PC-9 (cell line): Measurements from ENCODE around the gene NANOS3. TPM values are rescaled to one million over a fixed set of nuclear protein-coding genes. Genes with fewer than 3 reads are reported as not detected.
A peak's percentile ranks its signal among the peaks of the same experiment; 100 is the strongest.

Source experiments
- BruUV-seq: library from RNA; stranded (reverse); fragments of 400-500 nt; replicated peaks from 2 replicates; lab custom pipeline; 2021; lab: Mats Ljungman, UMichigan
- CTCF ChIA-PET: fragments of 300-600 bp; sonication (Branson Sonifier 250); formaldehyde crosslinking; loops from one replicate; lab custom pipeline; 2022; ENCODE audit warnings: antibody characterized with exemption; lab: Charles Lee
- POLR2A ChIA-PET: fragments of 300-600 bp; sonication (Branson Sonifier 250); formaldehyde crosslinking; loops from one replicate; lab custom pipeline; 2022; ENCODE audit warnings: antibody characterized with exemption; ENCODE audit not compliant: unreplicated experiment; lab: Charles Lee
- DNase-seq, 2 experiments: peaks; one replicate each; pipeline versions ENCODE4 v3.0.0 to v3.0.0-alpha.2; 2015 to 2022; ENCODE audit warnings: mixed read lengths in 1 of 2
- H2AFZ ChIP-seq: fragments of 200-600 bp; sonication (generic); 2 replicates; pipeline ENCODE4 v1.8.1; 2017; ENCODE audit warnings: antibody characterized with exemption
- H3F3A ChIP-seq: fragments of 200-600 bp; sonication (generic); 2 replicates; pipeline ENCODE4 v1.8.1; 2017; ENCODE audit warnings: antibody characterized with exemption, mild to moderate bottlenecking, low read depth; ENCODE audit not compliant: insufficient read depth
- H3K27ac ChIP-seq: fragments of 200-600 bp; sonication (generic); 2 replicates; pipeline ENCODE4 v1.6.1; 2016; ENCODE audit warnings: mixed run types
- H3K27me3 ChIP-seq: fragments of 200-600 bp; sonication (generic); 2 replicates; pipeline ENCODE4 v1.6.1; 2016; ENCODE audit warnings: low read depth, mixed run types; ENCODE audit not compliant: insufficient read depth
- H3K36me3 ChIP-seq: fragments of 200-600 bp; sonication (generic); 2 replicates; pipeline ENCODE4 v1.6.1; 2016; ENCODE audit warnings: low read depth, mixed run types
- H3K4me1 ChIP-seq: fragments of 200-600 bp; sonication (generic); replicated peaks from 2 replicates; pipeline ENCODE4 v1.6.1; 2016; ENCODE audit warnings: mixed run types; ENCODE audit not compliant: insufficient read depth
- H3K4me2 ChIP-seq: fragments of 200-600 bp; sonication (generic); 2 replicates; pipeline ENCODE4 v1.6.1; 2017; ENCODE audit warnings: mixed run types
- H3K4me3 ChIP-seq: fragments of 200-600 bp; sonication (generic); 2 replicates; pipeline ENCODE4 v1.6.1; 2016; ENCODE audit warnings: mixed run types
- H3K79me2 ChIP-seq: fragments of 200-600 bp; sonication (generic); 2 replicates; pipeline ENCODE4 v1.6.1; 2017; ENCODE audit warnings: low read depth, mixed run types
- H3K9me2 ChIP-seq: fragments of 200-600 bp; sonication (generic); 2 replicates; pipeline ENCODE4 v1.8.1; 2017; ENCODE audit warnings: mild to moderate bottlenecking; ENCODE audit not compliant: insufficient read depth
- H3K9me3 ChIP-seq: fragments of 200-600 bp; sonication (generic); 2 replicates; pipeline ENCODE4 v1.8.1; 2016; ENCODE audit warnings: low read depth; ENCODE audit not compliant: insufficient read depth
- H4K20me1 ChIP-seq: fragments of 200-600 bp; sonication (generic); 2 replicates; pipeline ENCODE4 v1.8.1; 2017; ENCODE audit not compliant: insufficient read depth
- CTCF ChIP-seq: fragments of 200-600 bp; sonication (generic); conservative IDR thresholded peaks from 2 replicates; pipeline ENCODE4 v1.6.1; 2017; ENCODE audit warnings: mixed run types, antibody characterized with exemption, mild to moderate bottlenecking, moderate library complexity
- EZH2 ChIP-seq: fragments of 200-600 bp; sonication (generic); IDR thresholded peaks from 2 replicates; pipeline ENCODE4 v1.8.0; 2017; ENCODE audit warnings: antibody characterized with exemption, low read depth
- intact Hi-C: fragments of 100-400 bp; cut with micrococcal nuclease; formaldehyde crosslinking; loops from one replicate; pipeline ENCODE4 v1.10.0; 2022; ENCODE audit not compliant: unreplicated experiment
- total RNA-seq: library from RNA; stranded (reverse); gene quantifications from 2 replicates; pipeline ENCODE4 v1.2.3, GENCODE V29; 2021

Gene NANOS3
- total RNA-seq, 1 experiment from 2014 or later: 2.1 TPM

- Histone ChIP-seq H2AFZ (no peak overlapping the region), H3K79me2 (peaks cover 15% of the 10 kb centered on the region), H4K20me1 (no peaks in the 10 kb centered on the region), H3K27ac (no peak overlapping the region), H3K9me3 (no peaks in the 10 kb centered on the region), H3K27me3 (no peaks in the 10 kb centered on the region), H3K36me3 (no peaks in the 10 kb centered on the region), H3F3A (peaks cover 28% of the 10 kb centered on the region; the same call in 1 of the 2 replicates), H3K9me2 (no peaks in the 10 kb centered on the region), H3K4me3 (no peak overlapping the region), H3K4me1 (peaks cover 11% of the 10 kb centered on the region; the same call in 1 of the 2 replicates), H3K4me2 (no peak overlapping the region)
- no peak for TF ChIP-seq EZH2
- TF ChIP-seq CTCF: peak; percentile 66
- intact Hi-C loops: no loop called here
- no TSS peak for BruUV-seq
- ChIA-PET CTCF (interaction anchor here (0.6 to 0.7 kb wide), 4 partner anchors 13 to 499 kb away, joined by 3 to 6 read pairs (median 4); no protein-coding TSS in a partner anchor), POLR2A (no interaction called here)
- DNase-seq: no peak
These were observed 26.1 kb downstream of the NANOS3 start for GRCh38 chr19:13902993-13903555.

GRCh38 chr19:13905634-13906520 lies 28.9 kb downstream of the NANOS3 start, which contains the start of the genes BRME1 and CC2D1A:
BRME1 (minus strand) TSS chr19:13906117; CDS start chr19:13904892, 1,225 bp downstream.
CC2D1A (plus strand) TSS chr19:13906201; CDS start chr19:13906442, 241 bp downstream.
- H3K9me3 ChIP-seq: no peaks in the 10 kb centered on the region
- ChIA-PET CTCF (interaction anchor here (0.6 kb wide), 2 partner anchors 237 to 325 kb away, joined by 3 read pairs; no protein-coding TSS in a partner anchor), POLR2A (no interaction called here)
- peaks cover 13% of the 10 kb centered on the region for H3K36me3 ChIP-seq
- H3K27me3 ChIP-seq: no peaks in the 10 kb centered on the region
- H2AFZ ChIP-seq: peak within 1 kb of the TSS; percentile 60
- H3K4me3 ChIP-seq: peak within 1 kb of the TSS; percentile 69
- peaks cover 20% of the 10 kb centered on the region for H3K79me2 ChIP-seq
- no peaks in the 10 kb centered on the region for H4K20me1 ChIP-seq
- peak within 1 kb of the TSS; percentile 53 for H3K27ac ChIP-seq
- no peaks in the 10 kb centered on the region for H3K9me2 ChIP-seq
- peak; percentile 80 to 95 for DNase-seq
- H3K4me1 ChIP-seq: peaks cover 11% of the 10 kb centered on the region; the same call in 1 of the 2 replicates
- TSS peak; percentile 60 for BruUV-seq
- H3F3A ChIP-seq: peaks cover 24% of the 10 kb centered on the region; the same call in 1 of the 2 replicates
- peak within 1 kb of the TSS; percentile 79 for H3K4me2 ChIP-seq
- intact Hi-C loops: no loop called here
- TF ChIP-seq EZH2 (no peak), CTCF (no peak)

GRCh38 chr19:13906521-13906904 lies 29.6 kb downstream of the NANOS3 start:
- ChIA-PET CTCF (interaction anchor here (0.6 kb wide), 1 partner anchor 326 kb away, joined by 3 read pairs; no protein-coding TSS in a partner anchor), POLR2A (interaction anchor here (0.6 to 1.0 kb wide), 2 partner anchors 141 to 159 kb away, joined by 7 read pairs; a partner anchor contains a TSS)
- H3K9me3 ChIP-seq: no peaks in the 10 kb centered on the region
- peaks cover 17% of the 10 kb centered on the region for H3K36me3 ChIP-seq
- no peak for TF ChIP-seq EZH2
- no peak for TF ChIP-seq CTCF
- peak overlapping the region; percentile 69 for H3K4me3 ChIP-seq
- H3K9me2 ChIP-seq: no peaks in the 10 kb centered on the region
- peak overlapping the region; percentile 53 for H3K27ac ChIP-seq
- no TSS peak for BruUV-seq
- peaks cover 20% of the 10 kb centered on the region for H3K79me2 ChIP-seq
- peak; percentile 38 to 65 for DNase-seq
- H3K4me2 ChIP-seq: peak overlapping the region; percentile 79
- no peaks in the 10 kb centered on the region for H3K27me3 ChIP-seq
- peaks cover 22% of the 10 kb centered on the region; the same call in 1 of the 2 replicates for H3F3A ChIP-seq
- intact Hi-C loops: no loop called here
- H2AFZ ChIP-seq: peak overlapping the region; percentile 60
- H3K4me1 ChIP-seq: peaks cover 11% of the 10 kb centered on the region; the same call in 1 of the 2 replicates
- H4K20me1 ChIP-seq: no peaks in the 10 kb centered on the region
